ENCODE measurements around the gene PROX2. TPM values are rescaled to one million over a fixed set of nuclear protein-coding genes. Genes with fewer than 3 reads are reported as not detected.

Gene PROX2
- total RNA-seq, 2 donors from 2014 or later = 0.23 to 0.93 TPM

- peak overlapping the region in 1 of 2 donors; percentile 10 for H3K27ac Mint-ChIP-seq
- ATAC-seq (no peak), DNase-seq (ENCODE audit: low spot score in 2 of 2) (no peak)
- H3K9me3 Mint-ChIP-seq = no peaks in the 10 kb centered on the region
- no peaks in the 10 kb centered on the region for H3K36me3 Mint-ChIP-seq
Observed at GRCh38 chr14:74912111-74912510, 36.2 kb upstream of the PROX2 start.

GRCh38 chr14:74911704-74912103 lies 35.8 kb upstream of the PROX2 start:
- no peaks in the 10 kb centered on the region for H3K36me3 Mint-ChIP-seq

GRCh38 chr14:74911221-74911620 lies 35.3 kb upstream of the PROX2 start:
- H3K9me3 Mint-ChIP-seq = no peaks in the 10 kb centered on the region
- ATAC-seq = no peak
- DNase-seq (ENCODE audit: low spot score in 2 of 2) = no peak
- H3K36me3 Mint-ChIP-seq = no peaks in the 10 kb centered on the region
- peak overlapping the region; percentile 7 to 64 for H3K27ac Mint-ChIP-seq

More at GRCh38 chr14:74911704-74912103, 35.8 kb upstream of the PROX2 start:
- Mint-ChIP-seq H3K27ac (peak overlapping the region; percentile 10 to 64), H3K9me3 (no peaks in the 10 kb centered on the region)
- DNase-seq (ENCODE audit: low spot score in 2 of 2) (no peak), ATAC-seq (no peak)

GRCh38 chr14:74910556-74910955 lies 34.6 kb upstream of the PROX2 start:
- H3K9me3 Mint-ChIP-seq = no peaks in the 10 kb centered on the region
- no peaks in the 10 kb centered on the region for H3K36me3 Mint-ChIP-seq

GRCh38 chr14:74909911-74910310 lies 34.0 kb upstream of the PROX2 start:
- peak overlapping the region in 1 of 2 donors; percentile 78 for H3K27ac Mint-ChIP-seq
- H3K36me3 Mint-ChIP-seq = no peaks in the 10 kb centered on the region
- H3K9me3 Mint-ChIP-seq = no peaks in the 10 kb centered on the region
- DNase-seq (ENCODE audit: low spot score in 2 of 2) (no peak), ATAC-seq (no peak)

More at GRCh38 chr14:74910556-74910955, 34.6 kb upstream of the PROX2 start:
- H3K27ac Mint-ChIP-seq = no peak overlapping the region
- no peak for ATAC-seq
- DNase-seq (ENCODE audit: low spot score in 2 of 2) = no peak

GRCh38 chr14:74909501-74909900 lies 33.6 kb upstream of the PROX2 start:
- no peak for ATAC-seq
- no peaks in the 10 kb centered on the region for H3K9me3 Mint-ChIP-seq

GRCh38 chr14:74908861-74909341 lies 33.0 kb upstream of the PROX2 start:
- H3K27ac Mint-ChIP-seq = peak overlapping the region in 1 of 2 donors; percentile 10
- DNase-seq (ENCODE audit: low spot score in 2 of 2) (no peak), ATAC-seq (no peak)
- H3K9me3 Mint-ChIP-seq = no peaks in the 10 kb centered on the region
- no peaks in the 10 kb centered on the region for H3K36me3 Mint-ChIP-seq

More at GRCh38 chr14:74909501-74909900, 33.6 kb upstream of the PROX2 start:
- no peak for DNase-seq (ENCODE audit: low spot score in 2 of 2)
- peak overlapping the region in 1 of 2 donors; percentile 78 for H3K27ac Mint-ChIP-seq
- no peaks in the 10 kb centered on the region for H3K36me3 Mint-ChIP-seq

- DNase-seq (ENCODE audit: low spot score in 2 of 2) (no peak), ATAC-seq (no peak)
- Mint-ChIP-seq H3K36me3 (no peaks in the 10 kb centered on the region), H3K27ac (peak overlapping the region in 1 of 2 donors; percentile 55), H3K9me3 (no peaks in the 10 kb centered on the region)
Observed at GRCh38 chr14:74907744-74908143, 31.8 kb upstream of the PROX2 start.

GRCh38 chr14:74906925-74907521 lies 31.1 kb upstream of the PROX2 start:
- H3K36me3 Mint-ChIP-seq = no peaks in the 10 kb centered on the region
- no peak for DNase-seq (ENCODE audit: low spot score in 2 of 2)
- no peaks in the 10 kb centered on the region for H3K9me3 Mint-ChIP-seq
- no peak for ATAC-seq
- peak overlapping the region; percentile 55 for H3K27ac Mint-ChIP-seq

- peak; percentile 61 to 69 for ATAC-seq
- peak; percentile 75 to 86 for DNase-seq (ENCODE audit: low spot score in 2 of 2)
- Mint-ChIP-seq H3K27ac (peak overlapping the region in 1 of 2 donors; percentile 26), H3K36me3 (no peaks in the 10 kb centered on the region), H3K9me3 (no peaks in the 10 kb centered on the region)
Observed at GRCh38 chr14:74905595-74906142, 29.7 kb upstream of the PROX2 start.

GRCh38 chr14:74904635-74905503 lies 28.9 kb upstream of the PROX2 start:
- DNase-seq (ENCODE audit: low spot score in 2 of 2) (no peak), ATAC-seq (no peak)
- peaks cover 5 to 6% of the 10 kb centered on the region in 2 donors for H3K36me3 Mint-ChIP-seq
- H3K27ac Mint-ChIP-seq = peak overlapping the region; percentile 26 to 80
- no peaks in the 10 kb centered on the region for H3K9me3 Mint-ChIP-seq

- ATAC-seq (no peak), DNase-seq (ENCODE audit: low spot score in 2 of 2) (no peak)
- peak overlapping the region; percentile 37 to 52 for H3K27ac Mint-ChIP-seq
- H3K36me3 Mint-ChIP-seq = peaks cover 18 to 24% of the 10 kb centered on the region in 2 donors
- no peaks in the 10 kb centered on the region for H3K9me3 Mint-ChIP-seq
Observed at GRCh38 chr14:74902941-74903705, 27.2 kb upstream of the PROX2 start.

- H3K27ac Mint-ChIP-seq = peak overlapping the region in 1 of 2 donors; percentile 66
- no peak for DNase-seq (ENCODE audit: low spot score in 2 of 2)
- no peak for ATAC-seq
- H3K36me3 Mint-ChIP-seq = peaks cover 29 to 30% of the 10 kb centered on the region in 2 donors
- no peaks in the 10 kb centered on the region for H3K9me3 Mint-ChIP-seq
Observed at GRCh38 chr14:74898694-74899093, 22.7 kb upstream of the PROX2 start.

GRCh38 chr14:74898083-74898482 lies 22.1 kb upstream of the PROX2 start:
- ATAC-seq = no peak
- Mint-ChIP-seq H3K36me3 (peaks cover 30% of the 10 kb centered on the region in 2 donors), H3K9me3 (no peaks in the 10 kb centered on the region), H3K27ac (no peak overlapping the region)
- no peak for DNase-seq (ENCODE audit: low spot score in 2 of 2)

GRCh38 chr14:74897642-74898041 lies 21.7 kb upstream of the PROX2 start:
- Mint-ChIP-seq H3K9me3 (no peaks in the 10 kb centered on the region), H3K36me3 (peaks cover 30% of the 10 kb centered on the region in 2 donors), H3K27ac (no peak overlapping the region)
- ATAC-seq (no peak), DNase-seq (ENCODE audit: low spot score in 2 of 2) (no peak)

GRCh38 chr14:74896400-74896799 lies 20.5 kb upstream of the PROX2 start:
- H3K9me3 Mint-ChIP-seq = no peaks in the 10 kb centered on the region
- no peak for DNase-seq (ENCODE audit: low spot score in 2 of 2)
- ATAC-seq = no peak
- H3K27ac Mint-ChIP-seq = no peak overlapping the region
- peaks cover 30% of the 10 kb centered on the region in 2 donors for H3K36me3 Mint-ChIP-seq

Measured in activated naive CD4-positive, alpha-beta T cell treated with anti-CD3 and anti-CD28 coated beads, Interleukin-2, amount 50 U/mL, for 72 hours (primary cell).